SK-N-SH treated with all-trans-retinoic acid at 6 μM for 48 hours (cell line): ENCODE results near the gene ANKRA2.

Experiments used
- ATAC-seq: fragments of 200-7000 bp; cut with Tn5 transposase; 3 replicates; pipeline ENCODE4 v1.9.1; 2020; ENCODE audit warnings: mild to moderate bottlenecking, moderate library complexity
- ARNTL ChIP-seq: fragments of 450-650 bp; formaldehyde crosslinking; IDR thresholded peaks from 2 replicates; pipeline ENCODE4 v1.5.0; 2020; ENCODE audit warnings: low read depth, mild to moderate bottlenecking, moderate library complexity, borderline replicate concordance
- BACH2 ChIP-seq: fragments of 250-450 bp; sonication (Bioruptor Pico); IDR thresholded peaks from 2 replicates; pipeline ENCODE4 v1.9.0; 2021; ENCODE audit warnings: mild to moderate bottlenecking, borderline replicate concordance
- CREB5 ChIP-seq: fragments of 250-450 bp; sonication (Bioruptor Pico); IDR thresholded peaks from 2 replicates; pipeline ENCODE4 v1.5.1; 2020; ENCODE audit warnings: low read depth, mild to moderate bottlenecking, moderate library complexity
- CSDC2 ChIP-seq: fragments of 250-450 bp; sonication (Bioruptor Pico); IDR thresholded peaks from 2 replicates; pipeline ENCODE4 v1.5.0; 2020; ENCODE audit warnings: mild to moderate bottlenecking, moderate library complexity
- CSRNP3 ChIP-seq: fragments of 250-450 bp; sonication (Bioruptor Pico); IDR thresholded peaks from 2 replicates; pipeline ENCODE4 v1.5.1; 2021; ENCODE audit warnings: mild to moderate bottlenecking, moderate library complexity
- ESRRG ChIP-seq: fragments of 250-450 bp; sonication (Bioruptor Pico); IDR thresholded peaks from 2 replicates; pipeline ENCODE4 v1.6.1; 2021; ENCODE audit warnings: mild to moderate bottlenecking
- GLIS3 ChIP-seq: fragments of 250-450 bp; sonication (Bioruptor Pico); IDR thresholded peaks from 2 replicates; pipeline ENCODE4 v1.5.0; 2020; ENCODE audit warnings: mild to moderate bottlenecking, moderate library complexity
- ISL1 ChIP-seq: fragments of 250-450 bp; sonication (Bioruptor Pico); IDR thresholded peaks from 2 replicates; pipeline ENCODE4 v2.1.2; 2022; ENCODE audit warnings: mild to moderate bottlenecking, moderate library complexity
- OSR1 ChIP-seq: fragments of 250-450 bp; sonication (Bioruptor Pico); IDR thresholded peaks from 2 replicates; pipeline ENCODE4 v1.8.0; 2022; ENCODE audit warnings: moderate library complexity, mild to moderate bottlenecking, inconsistent platforms
- PATZ1 ChIP-seq: fragments of 250-450 bp; sonication (Bioruptor Pico); IDR thresholded peaks from 2 replicates; pipeline ENCODE4 v1.8.0; 2020; ENCODE audit warnings: mild to moderate bottlenecking, moderate library complexity, borderline replicate concordance
- POU6F1 ChIP-seq: fragments of 250-450 bp; sonication (Bioruptor Pico); IDR thresholded peaks from 2 replicates; pipeline ENCODE4 v1.8.0; 2021; ENCODE audit warnings: low read depth, mild to moderate bottlenecking, moderate library complexity, borderline replicate concordance
- PPARA ChIP-seq: fragments of 250-450 bp; sonication (Bioruptor Pico); IDR thresholded peaks from 2 replicates; pipeline ENCODE4 v1.5.0; 2020; ENCODE audit warnings: mild to moderate bottlenecking, borderline replicate concordance
- RARB ChIP-seq: fragments of 250-450 bp; sonication (Bioruptor Pico); IDR thresholded peaks from 2 replicates; pipeline ENCODE4 v1.8.0; 2021; ENCODE audit warnings: mild to moderate bottlenecking, moderate library complexity
- SNAI2 ChIP-seq: fragments of 250-450 bp; sonication (Bioruptor Pico); IDR thresholded peaks from 2 replicates; pipeline ENCODE4 v1.5.0; 2020; ENCODE audit warnings: mild to moderate bottlenecking, moderate library complexity
- TCF4 ChIP-seq: fragments of 250-450 bp; sonication (Bioruptor Pico); IDR thresholded peaks from 2 replicates; pipeline ENCODE4 v1.8.0; 2021; ENCODE audit warnings: mild to moderate bottlenecking, moderate library complexity, borderline replicate concordance
- TOX ChIP-seq: fragments of 250-450 bp; sonication (Bioruptor Pico); IDR thresholded peaks from 2 replicates; pipeline ENCODE4 v1.8.0; 2021; ENCODE audit warnings: mild to moderate bottlenecking, moderate library complexity, borderline replicate concordance
- TSHZ2 ChIP-seq: fragments of 250-450 bp; sonication (Bioruptor Pico); IDR thresholded peaks from 2 replicates; pipeline ENCODE4 v1.5.0; 2020; ENCODE audit warnings: mild to moderate bottlenecking, moderate library complexity
- ZC3H10 ChIP-seq: fragments of 250-450 bp; sonication (Bioruptor Pico); IDR thresholded peaks from 2 replicates; pipeline ENCODE4 v1.5.1; 2021; ENCODE audit warnings: mild to moderate bottlenecking, moderate library complexity
- ZFP30 ChIP-seq: fragments of 450-650 bp; formaldehyde crosslinking; IDR thresholded peaks from 2 replicates; pipeline ENCODE4 v1.5.0; 2022; ENCODE audit warnings: mild to moderate bottlenecking, moderate library complexity
- ZNF565 ChIP-seq: fragments of 450-650 bp; formaldehyde crosslinking; conservative IDR thresholded peaks from 2 replicates; pipeline ENCODE4 v1.5.0; 2020; ENCODE audit warnings: low read depth, mild to moderate bottlenecking, moderate library complexity
- ZNF70 ChIP-seq: fragments of 450-650 bp; formaldehyde crosslinking; IDR thresholded peaks from 2 replicates; pipeline ENCODE4 v1.5.0; 2020; ENCODE audit warnings: mild to moderate bottlenecking, moderate library complexity
- ZNF8 ChIP-seq: fragments of 450-650 bp; formaldehyde crosslinking; IDR thresholded peaks from 2 replicates; pipeline ENCODE4 v1.5.0; 2020; ENCODE audit warnings: mild to moderate bottlenecking, moderate library complexity

The ANKRA2 gene

GRCh38 chr5:73545403-73545779 is 20.0 kb downstream of the ANKRA2 start:
- TF ChIP-seq ARNTL (CRISPR knock-in tag) (no peak), ZNF70 (CRISPR knock-in tag) (no peak), SNAI2 (CRISPR knock-in tag) (no peak), RARB (CRISPR knock-in tag) (no peak), PATZ1 (CRISPR knock-in tag) (no peak), BACH2 (CRISPR knock-in tag) (no peak), PPARA (CRISPR knock-in tag) (no peak), POU6F1 (CRISPR knock-in tag) (no peak), CSDC2 (CRISPR knock-in tag) (no peak), ISL1 (CRISPR knock-in tag) (no peak), TOX (CRISPR knock-in tag) (no peak), ZFP30 (CRISPR knock-in tag) (no peak), TCF4 (CRISPR knock-in tag) (no peak), ZNF565 (CRISPR knock-in tag) (no peak), ESRRG (no peak), CREB5 (CRISPR knock-in tag) (no peak), CSRNP3 (CRISPR knock-in tag) (no peak)
- ATAC-seq = no peak

GRCh38 chr5:73544429-73545402 is 20.7 kb downstream of the ANKRA2 start:
- TF ChIP-seq ZNF565 (CRISPR knock-in tag) (no peak), ZFP30 (CRISPR knock-in tag) (no peak), TSHZ2 (CRISPR knock-in tag) (no peak), BACH2 (CRISPR knock-in tag) (no peak), PPARA (CRISPR knock-in tag) (no peak), CSDC2 (CRISPR knock-in tag) (no peak), ESRRG (no peak), POU6F1 (CRISPR knock-in tag) (no peak), CREB5 (CRISPR knock-in tag) (no peak), ZC3H10 (CRISPR knock-in tag) (no peak), OSR1 (CRISPR knock-in tag) (no peak), GLIS3 (CRISPR knock-in tag) (no peak), ZNF70 (CRISPR knock-in tag) (no peak), ZNF8 (CRISPR knock-in tag) (no peak), SNAI2 (CRISPR knock-in tag) (no peak)
- TF ChIP-seq, all 23 proteins: peak for 0
- no peak for ATAC-seq
